ENCODE results near the gene SDK1.

The SDK1 gene

GRCh38 chr7:4297918-4298219 lies 996.8 kb downstream of the SDK1 start:
- H3K9me3 ChIP-seq (ENCODE audit: control insufficient read depth, insufficient read depth, low read length): peaks cover 12% of the 10 kb centered on the region; the same call in 1 of the 2 replicates
- no peaks in the 10 kb centered on the region for H4K20me1 ChIP-seq (ENCODE audit: control insufficient read depth, insufficient read depth, low read depth, low read length)
- H3K27ac ChIP-seq (ENCODE audit: low read depth, low read length): no peak overlapping the region
- H3K36me3 ChIP-seq (ENCODE audit: control insufficient read depth, low read length): no peaks in the 10 kb centered on the region
- H3K4me3 ChIP-seq (ENCODE audit: low read length): no peak overlapping the region
- H3K4me1 ChIP-seq (ENCODE audit: control insufficient read depth, low read length): no peaks in the 10 kb centered on the region
- no peak overlapping the region for H3K4me2 ChIP-seq (ENCODE audit: low read length)
- no peaks in the 10 kb centered on the region for H3F3A ChIP-seq (ENCODE audit: control insufficient read depth, insufficient read depth)
- no peak for TF ChIP-seq CTCF (IDR thresholded peaks at IDR 0.05; ENCODE audit: low read depth, low read length, poor library complexity, severe bottlenecking)
- TF ChIP-seq EZH2phosphoT487 (IDR thresholded peaks at IDR 0.05; ENCODE audit: borderline replicate concordance, low read length): no peak
- H3K27me3 ChIP-seq (ENCODE audit: control insufficient read depth, low read length): no peaks in the 10 kb centered on the region
- no peaks in the 10 kb centered on the region for H3K79me2 ChIP-seq (ENCODE audit: control insufficient read depth, low read length)
- no peaks in the 10 kb centered on the region for H3K9me2 ChIP-seq (replicated peaks; ENCODE audit: control insufficient read depth, low read length)

GRCh38 chr7:4299431-4299830 lies 998.4 kb downstream of the SDK1 start:
- Histone ChIP-seq H3K36me3 (ENCODE audit: control insufficient read depth, low read length) (no peaks in the 10 kb centered on the region), H3K27ac (ENCODE audit: low read depth, low read length) (no peak overlapping the region), H3K79me2 (ENCODE audit: control insufficient read depth, low read length) (no peaks in the 10 kb centered on the region), H3K4me3 (ENCODE audit: low read length) (no peak overlapping the region), H3K4me1 (ENCODE audit: control insufficient read depth, low read length) (no peaks in the 10 kb centered on the region), H3K27me3 (ENCODE audit: control insufficient read depth, low read length) (no peaks in the 10 kb centered on the region), H3F3A (ENCODE audit: control insufficient read depth, insufficient read depth) (no peaks in the 10 kb centered on the region), H4K20me1 (ENCODE audit: control insufficient read depth, insufficient read depth, low read depth, low read length) (no peaks in the 10 kb centered on the region), H3K4me2 (ENCODE audit: low read length) (no peak overlapping the region), H3K9me2 (replicated peaks; ENCODE audit: control insufficient read depth, low read length) (no peaks in the 10 kb centered on the region), H3K9me3 (ENCODE audit: control insufficient read depth, insufficient read depth, low read length) (peaks cover 19% of the 10 kb centered on the region; the same call in 1 of the 2 replicates)
- TF ChIP-seq EZH2phosphoT487 (IDR thresholded peaks at IDR 0.05; ENCODE audit: borderline replicate concordance, low read length) (no peak), CTCF (IDR thresholded peaks at IDR 0.05; ENCODE audit: low read depth, low read length, poor library complexity, severe bottlenecking) (no peak)

GRCh38 chr7:4302203-4302905 lies 1001.3 kb downstream of the SDK1 start:
- Histone ChIP-seq H3K9me2 (replicated peaks; ENCODE audit: control insufficient read depth, low read length) (no peaks in the 10 kb centered on the region), H3K4me2 (ENCODE audit: low read length) (no peak overlapping the region), H3K79me2 (ENCODE audit: control insufficient read depth, low read length) (no peaks in the 10 kb centered on the region), H3K36me3 (ENCODE audit: control insufficient read depth, low read length) (no peaks in the 10 kb centered on the region), H4K20me1 (ENCODE audit: control insufficient read depth, insufficient read depth, low read depth, low read length) (no peaks in the 10 kb centered on the region), H3K27me3 (ENCODE audit: control insufficient read depth, low read length) (no peaks in the 10 kb centered on the region), H3K4me3 (ENCODE audit: low read length) (no peak overlapping the region), H3K27ac (ENCODE audit: low read depth, low read length) (no peak overlapping the region), H3K4me1 (ENCODE audit: control insufficient read depth, low read length) (no peaks in the 10 kb centered on the region), H3K9me3 (ENCODE audit: control insufficient read depth, insufficient read depth, low read length) (peaks cover 32% of the 10 kb centered on the region), H3F3A (ENCODE audit: control insufficient read depth, insufficient read depth) (no peaks in the 10 kb centered on the region)
- no peak for TF ChIP-seq EZH2phosphoT487 (IDR thresholded peaks at IDR 0.05; ENCODE audit: borderline replicate concordance, low read length)

- Histone ChIP-seq H3K9me3 (ENCODE audit: control insufficient read depth, insufficient read depth, low read length) (peaks cover 47% of the 10 kb centered on the region), H4K20me1 (ENCODE audit: control insufficient read depth, insufficient read depth, low read depth, low read length) (no peaks in the 10 kb centered on the region), H3F3A (ENCODE audit: control insufficient read depth, insufficient read depth) (no peaks in the 10 kb centered on the region), H3K27ac (ENCODE audit: low read depth, low read length) (no peak overlapping the region), H3K9me2 (replicated peaks; ENCODE audit: control insufficient read depth, low read length) (no peaks in the 10 kb centered on the region), H3K4me1 (ENCODE audit: control insufficient read depth, low read length) (no peaks in the 10 kb centered on the region), H3K4me2 (ENCODE audit: low read length) (no peak overlapping the region), H3K4me3 (ENCODE audit: low read length) (no peak overlapping the region), H3K79me2 (ENCODE audit: control insufficient read depth, low read length) (no peaks in the 10 kb centered on the region), H3K36me3 (ENCODE audit: control insufficient read depth, low read length) (no peaks in the 10 kb centered on the region), H3K27me3 (ENCODE audit: control insufficient read depth, low read length) (no peaks in the 10 kb centered on the region)
- TF ChIP-seq EZH2phosphoT487 (IDR thresholded peaks at IDR 0.05; ENCODE audit: borderline replicate concordance, low read length): no peak
- TF ChIP-seq CTCF (IDR thresholded peaks at IDR 0.05; ENCODE audit: low read depth, low read length, poor library complexity, severe bottlenecking): no peak
These were observed 1006.5 kb downstream of the SDK1 start for GRCh38 chr7:4307316-4308204.

Data from DOHH2 (cell line).